ENCODE data around the gene RAD18. TPM values are rescaled to one million over a fixed set of nuclear protein-coding genes. Genes with fewer than 3 reads are reported as not detected.

Gene RAD18
- total RNA-seq, 4 donors from 2014 or later: 5.3 to 17.6 (median 11.6) TPM

DNA sequence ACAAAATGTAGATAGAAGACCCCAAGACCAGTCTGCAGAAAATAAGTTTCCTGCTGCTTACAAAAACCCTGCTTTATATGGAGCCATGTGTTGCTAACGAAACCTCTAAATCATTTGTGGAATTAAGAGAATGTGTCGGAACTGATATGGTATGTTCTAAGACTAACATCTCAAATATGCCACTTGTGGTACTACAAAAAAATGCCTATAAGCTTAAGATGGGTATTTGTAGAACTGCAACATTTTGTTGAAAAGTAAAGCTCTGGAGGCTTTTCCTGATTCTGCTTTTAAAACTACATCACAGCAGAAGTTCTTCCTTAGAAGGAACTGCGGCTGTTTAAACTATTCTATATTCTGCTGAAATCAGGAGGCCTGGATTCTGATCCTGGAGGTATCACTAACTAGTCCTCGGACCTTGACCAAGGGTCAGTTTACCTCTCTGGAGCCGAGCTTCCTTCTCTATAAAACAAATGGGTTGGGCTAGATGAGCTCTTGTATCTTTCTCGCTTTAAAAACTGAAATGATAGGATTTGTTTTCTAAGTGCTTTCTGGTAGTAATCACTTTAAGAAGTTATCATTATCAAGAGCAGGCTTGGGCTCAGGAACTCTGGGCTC lies 74.9 kb downstream of the RAD18 start:
- no peak for DNase-seq
- Histone ChIP-seq H3K9me3 (no peaks in the 10 kb centered on the region), H3K4me3 (no peak overlapping the region), H3K36me3 (no peaks in the 10 kb centered on the region), H3K27ac (no peak overlapping the region), H3K4me1 (no peaks in the 10 kb centered on the region), H3K27me3 (no peaks in the 10 kb centered on the region)
- TF ChIP-seq, protein P1, sequence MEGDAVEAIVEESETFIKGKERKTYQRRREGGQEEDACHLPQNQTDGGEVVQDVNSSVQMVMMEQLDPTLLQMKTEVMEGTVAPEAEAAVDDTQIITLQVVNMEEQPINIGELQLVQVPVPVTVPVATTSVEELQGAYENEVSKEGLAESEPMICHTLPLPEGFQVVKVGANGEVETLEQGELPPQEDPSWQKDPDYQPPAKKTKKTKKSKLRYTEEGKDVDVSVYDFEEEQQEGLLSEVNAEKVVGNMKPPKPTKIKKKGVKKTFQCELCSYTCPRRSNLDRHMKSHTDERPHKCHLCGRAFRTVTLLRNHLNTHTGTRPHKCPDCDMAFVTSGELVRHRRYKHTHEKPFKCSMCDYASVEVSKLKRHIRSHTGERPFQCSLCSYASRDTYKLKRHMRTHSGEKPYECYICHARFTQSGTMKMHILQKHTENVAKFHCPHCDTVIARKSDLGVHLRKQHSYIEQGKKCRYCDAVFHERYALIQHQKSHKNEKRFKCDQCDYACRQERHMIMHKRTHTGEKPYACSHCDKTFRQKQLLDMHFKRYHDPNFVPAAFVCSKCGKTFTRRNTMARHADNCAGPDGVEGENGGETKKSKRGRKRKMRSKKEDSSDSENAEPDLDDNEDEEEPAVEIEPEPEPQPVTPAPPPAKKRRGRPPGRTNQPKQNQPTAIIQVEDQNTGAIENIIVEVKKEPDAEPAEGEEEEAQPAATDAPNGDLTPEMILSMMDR (IDR thresholded peaks at IDR 0.05): no peak
- no peak for TF ChIP-seq POLR2A (IDR thresholded peaks at IDR 0.05)
- intact Hi-C loops (cut with DNase I; ENCODE audit: low total_unique reads): no loop called here

DNA sequence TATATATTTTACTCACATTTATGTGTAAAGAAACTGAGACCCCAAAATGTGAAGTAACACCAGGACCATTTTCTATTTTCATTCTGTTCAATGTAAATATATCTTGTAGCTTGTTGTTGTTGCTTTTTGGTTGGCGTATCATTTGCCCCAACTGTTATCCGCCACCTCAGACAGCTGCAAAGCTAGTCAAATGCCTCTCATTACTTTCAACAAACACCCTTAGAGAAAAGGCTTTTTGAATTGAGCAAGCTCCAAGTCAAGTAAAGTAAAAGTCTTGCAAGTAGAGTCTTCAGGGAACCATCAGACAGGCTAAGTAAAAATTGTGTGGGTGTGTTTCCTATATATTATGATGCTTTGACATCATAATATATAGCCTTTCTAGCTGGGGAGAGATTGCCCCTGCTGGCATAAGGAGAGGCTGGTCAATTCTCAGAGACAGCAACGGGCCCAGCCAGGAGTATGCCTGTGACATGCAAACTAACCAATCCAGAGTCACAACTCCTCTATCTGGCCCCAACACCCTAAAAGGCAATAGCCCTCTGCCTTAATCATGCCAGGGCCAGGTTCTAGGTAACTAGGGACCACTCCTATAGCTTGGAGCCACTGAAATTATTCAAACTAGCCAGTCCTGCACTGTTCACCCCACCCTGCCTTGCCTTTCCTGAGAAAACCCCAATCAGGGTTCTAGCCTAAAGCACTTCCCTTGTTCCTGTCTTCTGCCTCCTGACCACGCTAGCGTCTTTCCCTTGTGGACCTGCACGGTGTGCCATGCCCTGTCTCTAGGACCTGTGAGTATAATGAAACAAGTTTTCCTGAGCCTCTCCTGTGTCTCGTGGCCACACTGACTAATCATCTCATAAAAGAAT lies 75.6 kb downstream of the RAD18 start:
- Histone ChIP-seq H3K9me3 (no peaks in the 10 kb centered on the region), H3K36me3 (no peaks in the 10 kb centered on the region), H3K27me3 (no peaks in the 10 kb centered on the region), H3K27ac (no peak overlapping the region), H3K4me3 (no peak overlapping the region), H3K4me1 (no peaks in the 10 kb centered on the region)
- intact Hi-C loops (cut with DNase I; ENCODE audit: low total_unique reads): no loop called here
- DNase-seq: no peak
- TF ChIP-seq, protein P1 (IDR thresholded peaks at IDR 0.05): no peak
- TF ChIP-seq POLR2A (IDR thresholded peaks at IDR 0.05): no peak

DNA sequence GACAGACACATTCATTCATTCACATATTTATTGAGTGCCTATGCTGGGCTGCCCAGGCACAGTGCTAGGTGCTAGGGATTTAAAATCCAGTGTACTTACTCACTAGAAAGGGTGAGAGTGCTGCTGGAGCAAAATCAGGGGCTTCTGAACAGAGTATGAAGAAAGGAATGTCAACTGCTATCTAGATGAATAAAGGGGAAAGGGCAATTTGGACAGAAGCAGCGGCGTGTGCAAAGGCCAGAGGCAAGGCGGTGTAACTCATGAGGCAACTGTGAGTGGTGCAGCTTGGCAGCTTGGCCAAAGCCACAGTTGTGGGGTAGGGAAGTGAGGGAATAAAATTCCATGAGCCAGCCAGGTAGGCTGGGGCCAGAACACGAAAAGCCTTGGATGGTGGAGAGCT lies 76.7 kb downstream of the RAD18 start:
- intact Hi-C loops (cut with DNase I; ENCODE audit: low total_unique reads): no loop called here
- TF ChIP-seq, protein P1 (IDR thresholded peaks at IDR 0.05): no peak
- no peak for TF ChIP-seq POLR2A (IDR thresholded peaks at IDR 0.05)
- H3K36me3 ChIP-seq: no peaks in the 10 kb centered on the region
- H3K9me3 ChIP-seq: no peaks in the 10 kb centered on the region
- H3K27ac ChIP-seq: no peak overlapping the region
- no peaks in the 10 kb centered on the region for H3K4me1 ChIP-seq
- no peak overlapping the region for H3K4me3 ChIP-seq
- H3K27me3 ChIP-seq: no peaks in the 10 kb centered on the region
- DNase-seq: no peak

DNA sequence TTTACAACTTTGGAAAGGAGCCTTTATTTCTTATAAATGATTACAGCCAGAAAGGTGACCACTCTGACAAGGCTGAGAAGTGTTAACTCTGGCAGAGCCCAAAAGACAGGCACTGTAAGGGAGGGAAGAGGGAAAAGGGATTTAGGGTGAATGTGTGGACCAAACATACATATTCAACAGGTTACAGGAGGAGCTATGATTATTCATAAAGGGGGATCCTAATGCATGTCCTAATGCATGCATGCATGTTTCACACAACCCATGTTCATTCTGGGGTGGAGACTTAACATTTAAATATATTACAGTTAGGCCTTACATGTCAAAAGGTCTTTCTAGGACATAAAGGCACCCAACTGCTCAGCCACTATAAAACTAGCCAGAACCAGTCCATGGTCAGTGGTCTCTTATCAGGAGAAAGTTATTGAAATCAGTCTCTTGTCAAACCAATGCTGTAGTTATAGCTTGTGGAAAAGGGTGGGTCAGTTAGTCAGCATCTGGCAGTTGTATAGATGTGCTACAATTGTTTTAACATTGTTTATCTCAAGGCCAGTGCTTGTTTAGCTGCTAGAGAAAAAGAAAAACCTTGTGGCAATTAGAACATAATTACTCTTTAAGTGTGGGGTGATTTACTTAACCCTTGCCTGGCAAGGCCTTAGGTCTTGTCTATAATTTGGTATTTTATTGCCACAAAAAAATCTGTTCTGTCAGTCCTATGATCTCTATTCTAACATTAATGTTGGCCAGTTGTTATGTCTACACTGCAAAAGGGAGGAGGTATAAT lies 77.5 kb downstream of the RAD18 start:
- intact Hi-C loops (cut with DNase I; ENCODE audit: low total_unique reads): no loop called here
- H3K36me3 ChIP-seq: no peaks in the 10 kb centered on the region
- H3K4me1 ChIP-seq: no peaks in the 10 kb centered on the region
- H3K4me3 ChIP-seq: no peak overlapping the region
- TF ChIP-seq POLR2A (IDR thresholded peaks at IDR 0.05): no peak
- TF ChIP-seq, protein P1 (IDR thresholded peaks at IDR 0.05): no peak
- DNase-seq: no peak
- H3K27ac ChIP-seq: no peak overlapping the region
- no peaks in the 10 kb centered on the region for H3K27me3 ChIP-seq
- no peaks in the 10 kb centered on the region for H3K9me3 ChIP-seq
